Fibroblast of lung (primary cell): ENCODE measurements around the gene NIP7. TPM values are rescaled to one million over a fixed set of nuclear protein-coding genes. Genes with fewer than 3 reads are reported as not detected.

ENCODE experiments used
- DNase-seq, 2 donors: peaks; one replicate each; pipeline versions ENCODE4 v3.0.0 to v3.0.0-alpha.2; 2010; ENCODE audit warnings: low read depth in 2 of 2
- H2AFZ ChIP-seq: 2 replicates; pipeline ENCODE4 v1.5.1; 2012; ENCODE audit warnings: low read length, control low read depth, inconsistent platforms
- H3K27ac ChIP-seq: 2 replicates; pipeline ENCODE4 v1.5.1; 2011; ENCODE audit warnings: low read length, control low read depth; ENCODE audit not compliant: insufficient read depth
- H3K27me3 ChIP-seq: 2 replicates; pipeline ENCODE4 v1.5.1; 2011; ENCODE audit warnings: mild to moderate bottlenecking, low read length; ENCODE audit not compliant: control insufficient read depth, insufficient read depth
- H3K36me3 ChIP-seq: 2 replicates; pipeline ENCODE4 v1.5.1; 2011; ENCODE audit warnings: low read length; ENCODE audit not compliant: control insufficient read depth, insufficient read depth
- H3K4me1 ChIP-seq: 2 replicates; pipeline ENCODE4 v1.5.1; 2011; ENCODE audit warnings: low read length; ENCODE audit not compliant: control insufficient read depth, insufficient read depth; ENCODE audit errors: extremely low read depth
- H3K4me2 ChIP-seq: 2 replicates; pipeline ENCODE4 v1.5.1; 2011; ENCODE audit warnings: low read length, control low read depth; ENCODE audit not compliant: insufficient read depth; ENCODE audit errors: extremely low read depth
- H3K4me3 ChIP-seq, 4 experiments: fragments of 200-600 bp in 1 of 4; sonication (generic) in 1 of 4; replicated peaks in 1 of 4; 2 replicates each; pipeline ENCODE4 v1.5.1; 2011 to 2016; ENCODE audit warnings: low read length in 4 of 4, low read depth in 3 of 4, mild to moderate bottlenecking in 3 of 4, control low read depth in 2 of 4, inconsistent platforms in 1 of 4, mixed read lengths in 1 of 4; ENCODE audit not compliant: insufficient read depth in 1 of 4; ENCODE audit errors: control extremely low read depth in 1 of 4
- H3K79me2 ChIP-seq: 2 replicates; pipeline ENCODE4 v1.5.1; 2012; ENCODE audit warnings: mild to moderate bottlenecking, low read length, inconsistent platforms; ENCODE audit not compliant: control insufficient read depth, insufficient read depth
- H3K9ac ChIP-seq: 2 replicates; pipeline ENCODE4 v1.5.1; 2011; ENCODE audit warnings: mild to moderate bottlenecking, low read length, control low read depth; ENCODE audit not compliant: insufficient read depth
- H3K9me3 ChIP-seq: 2 replicates; pipeline ENCODE4 v1.5.1; 2012; ENCODE audit warnings: low read depth, low read length; ENCODE audit not compliant: control insufficient read depth, insufficient read depth
- H4K20me1 ChIP-seq: 2 replicates; pipeline ENCODE4 v1.5.1; 2011; ENCODE audit warnings: low read length; ENCODE audit not compliant: control insufficient read depth, insufficient read depth; ENCODE audit errors: extremely low read depth
- CTCF ChIP-seq, 2 donors: IDR thresholded peaks in 1 of 2; conservative IDR thresholded peaks in 1 of 2; 1 replicate in 1 of 2; 2 replicates in 1 of 2; pipeline ENCODE4 v1.5.1; 2011 to 2012; ENCODE audit warnings: low read length in 2 of 2, control low read depth in 1 of 2, inconsistent platforms in 1 of 2, low read depth in 1 of 2, mild to moderate bottlenecking in 1 of 2
- EZH2 ChIP-seq: IDR thresholded peaks from 2 replicates; pipeline ENCODE4 v1.5.1; 2012; ENCODE audit warnings: low read length, control low read depth, mild to moderate bottlenecking; ENCODE audit errors: missing control alignments
- polyA plus RNA-seq, 2 donors: library from polyadenylated mRNA; depleted of rRNA in 1 of 2; stranded (reverse) in 1 of 2; unstranded in 1 of 2; fragments of >200 nt; gene quantifications; 2 replicates each; pipeline ENCODE4 v1.2.1, GENCODE V29; 2011 to 2012; ENCODE audit warnings: missing spikeins in 1 of 2
- total RNA-seq: library from RNA; depleted of rRNA; stranded (reverse); fragments of >200 nt; gene quantifications from 2 replicates; pipeline ENCODE4 v1.2.1, GENCODE V29; 2014

The NIP7 gene
- total and polyA plus RNA-seq, 2 donors (not counting 1 experiment from before 2014, with no cell fraction given) = 13.3 to 20.0 TPM

GRCh38 chr16:69301187-69301586, 38.4 kb upstream of the NIP7 start:
- no peak for TF ChIP-seq EZH2
- TF ChIP-seq CTCF (conservative IDR thresholded peaks at IDR 0.05 in 1 of 2, IDR thresholded peaks at IDR 0.05 in 1 of 2; ENCODE audit: low read depth in 1 of 2, low read length in 2 of 2) = no peak
- no peak overlapping the region for H3K4me3 ChIP-seq
- H3K4me2 ChIP-seq = no peak overlapping the region
- H3K27ac ChIP-seq = no peak overlapping the region
- H3K27me3 ChIP-seq = no peaks in the 10 kb centered on the region
- no peak overlapping the region for H2AFZ ChIP-seq
- no peaks in the 10 kb centered on the region for H3K4me1 ChIP-seq
- H3K9ac ChIP-seq = no peak overlapping the region
- H3K79me2 ChIP-seq = no peaks in the 10 kb centered on the region
- DNase-seq = no peak
- H3K9me3 ChIP-seq = no peaks in the 10 kb centered on the region
- no peaks in the 10 kb centered on the region for H4K20me1 ChIP-seq
- H3K36me3 ChIP-seq = peaks cover 4% of the 10 kb centered on the region

- H3K27me3 ChIP-seq = no peaks in the 10 kb centered on the region
- H3K27ac ChIP-seq = no peak overlapping the region
Measured at GRCh38 chr16:69301861-69302260, 37.7 kb upstream of the NIP7 start.

GRCh38 chr16:69302301-69302700, 37.3 kb upstream of the NIP7 start:
- Histone ChIP-seq H3K79me2 (no peaks in the 10 kb centered on the region), H3K36me3 (peaks cover 4% of the 10 kb centered on the region), H3K9me3 (no peaks in the 10 kb centered on the region), H3K4me3 (no peak overlapping the region), H3K9ac (no peak overlapping the region), H2AFZ (no peak overlapping the region), H3K27ac (no peak overlapping the region), H4K20me1 (no peaks in the 10 kb centered on the region), H3K27me3 (no peaks in the 10 kb centered on the region), H3K4me1 (no peaks in the 10 kb centered on the region), H3K4me2 (no peak overlapping the region)
- no peak for DNase-seq
- no peak for TF ChIP-seq EZH2
- no peak for TF ChIP-seq CTCF (conservative IDR thresholded peaks at IDR 0.05 in 1 of 2, IDR thresholded peaks at IDR 0.05 in 1 of 2; ENCODE audit: low read depth in 1 of 2, low read length in 2 of 2)

More at GRCh38 chr16:69301861-69302260, 37.7 kb upstream of the NIP7 start:
- Histone ChIP-seq H3K4me2 (no peak overlapping the region), H2AFZ (no peak overlapping the region), H3K79me2 (no peaks in the 10 kb centered on the region), H3K9ac (no peak overlapping the region), H3K9me3 (no peaks in the 10 kb centered on the region), H4K20me1 (no peaks in the 10 kb centered on the region), H3K4me3 (no peak overlapping the region), H3K36me3 (peaks cover 4% of the 10 kb centered on the region), H3K4me1 (no peaks in the 10 kb centered on the region)
- DNase-seq = no peak
- TF ChIP-seq EZH2 (no peak), CTCF (conservative IDR thresholded peaks at IDR 0.05 in 1 of 2, IDR thresholded peaks at IDR 0.05 in 1 of 2; ENCODE audit: low read depth in 1 of 2, low read length in 2 of 2) (no peak)
